Lung (tissue), 12 donors: ENCODE data around the gene SPATA6. TPM values are rescaled to one million over a fixed set of nuclear protein-coding genes. Genes with fewer than 3 reads are reported as not detected.

Source experiments
- ATAC-seq: fragments of 200-7000 bp; cut with Tn5 transposase; one replicate; pipeline ENCODE4 v1.9.1; 2020; ENCODE audit warnings: moderate number of reproducible peaks; ENCODE audit not compliant: insufficient read depth, low FRiP score
- DNase-seq, 3 donors: peaks; one replicate each; pipeline ENCODE4 v3.0.0-alpha.2; 2013 to 2017
- H3K27ac ChIP-seq, 2 donors: one replicate each; pipeline ENCODE4 v1.5.1; 2013; ENCODE audit warnings: mild to moderate bottlenecking in 2 of 2, moderate library complexity in 2 of 2, control low read depth in 1 of 2, inconsistent platforms in 1 of 2, low read depth in 1 of 2, low read length in 1 of 2
- H3K27me3 ChIP-seq, 3 donors: one replicate each; pipeline ENCODE4 v1.5.1; 2013; ENCODE audit warnings: low read length in 2 of 3; ENCODE audit not compliant: control insufficient read depth in 3 of 3, insufficient read depth in 3 of 3
- H3K36me3 ChIP-seq, 4 donors: one replicate each; pipeline ENCODE4 v1.5.1; 2013; ENCODE audit warnings: low read length in 4 of 4, mild to moderate bottlenecking in 1 of 4, moderate library complexity in 1 of 4; ENCODE audit not compliant: control insufficient read depth in 4 of 4, insufficient read depth in 4 of 4
- H3K4me1 ChIP-seq, 5 donors: one replicate each; pipeline ENCODE4 v1.5.1; 2013; ENCODE audit warnings: low read length in 5 of 5, mild to moderate bottlenecking in 2 of 5, moderate library complexity in 1 of 5; ENCODE audit not compliant: control insufficient read depth in 5 of 5, insufficient read depth in 5 of 5
- H3K4me3 ChIP-seq: one replicate; pipeline ENCODE4 v1.5.1; 2013; ENCODE audit warnings: mild to moderate bottlenecking, control low read depth, moderate library complexity
- H3K9ac ChIP-seq, 2 donors: one replicate each; pipeline ENCODE4 v1.5.1; 2013; ENCODE audit warnings: low read length in 2 of 2, control low read depth in 1 of 2; ENCODE audit not compliant: insufficient read depth in 1 of 2
- H3K9me3 ChIP-seq, 4 donors: one replicate each; pipeline ENCODE4 v1.5.1; 2013; ENCODE audit warnings: low read length in 3 of 4, mild to moderate bottlenecking in 1 of 4, moderate library complexity in 1 of 4; ENCODE audit not compliant: control insufficient read depth in 4 of 4, insufficient read depth in 3 of 4
- CTCF ChIP-seq: IDR thresholded peaks from 2 replicates; pipeline ENCODE4 v1.5.1; 2012; ENCODE audit warnings: mild to moderate bottlenecking; ENCODE audit errors: control extremely low read depth, extremely low read depth
- WGBS, 2 donors: extraction: QIAGEN DNeasy Blood & Tissue Kit; methylation state at CpG; one replicate each; pipeline ENCODE4 v1.1.7; 2013; 5-methylcytosine and 5-hydroxymethylcytosine counted together
- polyA plus RNA-seq, 2 donors: library from polyadenylated mRNA; stranded (reverse); fragments of 200-250 nt; gene quantifications; one replicate each; pipeline ENCODE4 v1.2.1, GENCODE V29; 2013
- total RNA-seq, 2 donors: library from RNA; depleted of rRNA in 1 of 2; stranded (reverse); fragments of >200 nt in 1 of 2; gene quantifications; one replicate each; pipeline ENCODE4 v1.2.1, GENCODE V29; 2014 to 2021
- donor health status: control.
- donor health status: control.
- donor health status: Bipolar disorder and iron deficiency.
- donor health status: healthy.
- donor health status: DM: yes; HTN: yes; CAD: no.

SPATA6 gene
- total and polyA plus RNA-seq, 4 donors = 4.1 to 94.2 (median 17.6) TPM

- Histone ChIP-seq H3K4me1 (no peaks in the 10 kb centered on the region), H3K36me3 (no peaks in the 10 kb centered on the region), H3K27me3 (no peaks in the 10 kb centered on the region), H3K9ac (no peak overlapping the region), H3K9me3 (no peaks in the 10 kb centered on the region), H3K4me3 (no peak overlapping the region), H3K27ac (no peak overlapping the region)
- ATAC-seq (no peak), DNase-seq (no peak)
- TF ChIP-seq CTCF = no peak
- 88 to 100% methylated on average over 1 of the region's 1 CpG for WGBS, 2 donors
These were observed 50.0 kb downstream of the SPATA6 start for GRCh38 chr1:48422009-48422408.

GRCh38 chr1:48418742-48419141 lies 53.3 kb downstream of the SPATA6 start:
- no peak overlapping the region for H3K27ac ChIP-seq
- no peaks in the 10 kb centered on the region for H3K27me3 ChIP-seq
- H3K36me3 ChIP-seq = no peaks in the 10 kb centered on the region
- no peak overlapping the region for H3K9ac ChIP-seq
- no peaks in the 10 kb centered on the region for H3K9me3 ChIP-seq
- no peak for TF ChIP-seq CTCF
- 93 to 95% methylated on average over 1 of the region's 1 CpG for WGBS, 2 donors
- H3K4me3 ChIP-seq = no peak overlapping the region
- peaks cover 0 to 10% (median 6%) of the 10 kb centered on the region in 5 donors for H3K4me1 ChIP-seq
- DNase-seq (no peak), ATAC-seq (no peak)

- Histone ChIP-seq H3K36me3 (peaks cover 0 to 9% (median 3%) of the 10 kb centered on the region in 4 donors), H3K4me3 (no peak overlapping the region), H3K27ac (no peak overlapping the region), H3K9ac (no peak overlapping the region), H3K9me3 (no peaks in the 10 kb centered on the region), H3K27me3 (no peaks in the 10 kb centered on the region), H3K4me1 (peaks cover 0 to 10% (median 6%) of the 10 kb centered on the region in 5 donors)
- DNase-seq (peak in 1 of 3 donors; percentile 3), ATAC-seq (no peak)
- WGBS, 2 donors = 82 to 93% methylated on average over 4 of the region's 4 CpGs
- no peak for TF ChIP-seq CTCF
These were observed 57.0 kb downstream of the SPATA6 start for GRCh38 chr1:48415050-48415449.

DNA sequence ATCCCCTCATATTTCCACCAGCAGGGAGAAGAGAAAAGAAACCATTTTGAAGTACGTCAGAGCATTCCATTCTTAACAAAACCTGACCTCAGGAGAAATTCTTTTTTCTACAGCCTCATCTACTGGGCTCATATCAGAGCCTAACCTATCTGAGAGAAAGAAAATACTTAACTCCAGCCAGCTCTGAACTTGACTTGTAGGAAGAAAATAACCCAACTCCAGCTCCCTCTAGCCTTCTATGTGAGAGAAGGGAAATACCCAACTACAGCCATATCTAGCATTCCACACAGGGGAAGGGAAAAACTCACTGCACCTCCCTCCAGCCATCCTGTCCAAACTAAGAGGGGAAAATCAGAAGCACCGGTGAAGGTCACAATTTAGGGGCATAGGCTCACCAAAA lies 57.7 kb downstream of the SPATA6 start:
- Histone ChIP-seq H3K9me3 (no peaks in the 10 kb centered on the region), H3K27ac (no peak overlapping the region), H3K36me3 (peaks cover 0 to 9% (median 3%) of the 10 kb centered on the region in 4 donors), H3K9ac (peak overlapping the region in 1 of 2 donors; percentile 19), H3K4me1 (peaks cover 0 to 10% (median 6%) of the 10 kb centered on the region in 5 donors), H3K27me3 (no peaks in the 10 kb centered on the region), H3K4me3 (no peak overlapping the region)
- no peak for TF ChIP-seq CTCF
- WGBS, 2 donors = 62 to 83% methylated on average over 2 of the region's 2 CpGs
- ATAC-seq (no peak), DNase-seq (peak; percentile 14 to 36 (median 26))
